ENCODE data around the gene REXO5. TPM values are rescaled to one million over a fixed set of nuclear protein-coding genes. Genes with fewer than 3 reads are reported as not detected.

The REXO5 gene
- total RNA-seq, 3 donors from 2014 or later: 4.8 to 13.2 (median 5.9) TPM

GRCh38 chr16:20894388-20894787 is 88.1 kb downstream of the REXO5 start:
- H3K36me3 ChIP-seq: no peaks in the 10 kb centered on the region
- no peak overlapping the region for H3K4me3 ChIP-seq
- DNase-seq (ENCODE audit: low spot score in 2 of 2): no peak
- peaks cover 0 to 8% of the 10 kb centered on the region in 2 donors for H3K4me1 ChIP-seq
- intact Hi-C loops (cut with DNase I; ENCODE audit: low total_unique reads): no loop called here
- H3K9me3 ChIP-seq: no peaks in the 10 kb centered on the region
- no peak overlapping the region for H3K27ac ChIP-seq
- no peaks in the 10 kb centered on the region for H3K27me3 ChIP-seq
- TF ChIP-seq POLR2A (IDR thresholded peaks at IDR 0.05): no peak
- no peak for TF ChIP-seq CTCF (IDR thresholded peaks at IDR 0.05)
- TF ChIP-seq POLR2AphosphoS5 (IDR thresholded peaks at IDR 0.05): no peak

GRCh38 chr16:20897253-20897897 is 91.0 kb downstream of the REXO5 start:
- Histone ChIP-seq H3K4me1 (peaks cover 0 to 10% of the 10 kb centered on the region in 2 donors), H3K27me3 (no peaks in the 10 kb centered on the region), H3K36me3 (no peaks in the 10 kb centered on the region), H3K27ac (peak overlapping the region; percentile 33 to 62), H3K9me3 (no peaks in the 10 kb centered on the region), H3K4me3 (peak overlapping the region in 1 of 3 donors; percentile 78)
- TF ChIP-seq CTCF (IDR thresholded peaks at IDR 0.05) (no peak), POLR2A (IDR thresholded peaks at IDR 0.05) (no peak), POLR2AphosphoS5 (IDR thresholded peaks at IDR 0.05) (no peak)
- DNase-seq (ENCODE audit: low spot score in 2 of 2): no peak
- intact Hi-C loops (cut with DNase I; ENCODE audit: low total_unique reads): loop anchor here (5.0 kb wide), 1 partner anchor 1735 kb away; no protein-coding TSS in a partner anchor

GRCh38 chr16:20897922-20898321 is 91.6 kb downstream of the REXO5 start:
- TF ChIP-seq POLR2A (IDR thresholded peaks at IDR 0.05): no peak
- TF ChIP-seq CTCF (IDR thresholded peaks at IDR 0.05): no peak
- TF ChIP-seq POLR2AphosphoS5 (IDR thresholded peaks at IDR 0.05): no peak
- Histone ChIP-seq H3K4me1 (peaks cover 0 to 15% of the 10 kb centered on the region in 2 donors), H3K27me3 (no peaks in the 10 kb centered on the region), H3K36me3 (no peaks in the 10 kb centered on the region), H3K4me3 (peak overlapping the region in 1 of 3 donors; percentile 78), H3K27ac (peak overlapping the region; percentile 33 to 98), H3K9me3 (no peaks in the 10 kb centered on the region)
- intact Hi-C loops (cut with DNase I; ENCODE audit: low total_unique reads): loop anchor here (5.0 kb wide), 1 partner anchor 1736 kb away; no protein-coding TSS in a partner anchor
- no peak for DNase-seq (ENCODE audit: low spot score in 2 of 2)

GRCh38 chr16:20899071-20899470 is 92.7 kb downstream of the REXO5 start:
- Histone ChIP-seq H3K27me3 (no peaks in the 10 kb centered on the region), H3K9me3 (no peaks in the 10 kb centered on the region), H3K4me3 (peak overlapping the region; percentile 72 to 87 (median 78)), H3K27ac (peak overlapping the region; percentile 98 to 99), H3K36me3 (no peaks in the 10 kb centered on the region), H3K4me1 (peaks cover 0 to 21% of the 10 kb centered on the region in 2 donors)
- intact Hi-C loops (cut with DNase I; ENCODE audit: low total_unique reads): loop anchor here (5.0 kb wide), 1 partner anchor 1737 kb away; no protein-coding TSS in a partner anchor
- no peak for DNase-seq (ENCODE audit: low spot score in 2 of 2)
- TF ChIP-seq POLR2AphosphoS5 (IDR thresholded peaks at IDR 0.05) (no peak), CTCF (IDR thresholded peaks at IDR 0.05) (no peak), POLR2A (IDR thresholded peaks at IDR 0.05) (no peak)

Other genes with a start within 250 kb of the REXO5 start
- not detected for gene ACSM2B, start 230.2 kb upstream of the REXO5 start, total RNA-seq
- 10 to 100 TPM in 1 of 3 donors, 1 to 10 TPM in 1, under 1 TPM in 1; 0.32 to 11.1 (median 7.5) TPM for gene ACSM1, start 108.8 kb upstream of the REXO5 start, total RNA-seq
- 100 to 1,000 TPM in 1 of 3 donors, 10 to 100 TPM in 2; 70.5 to 109 (median 76.3) TPM for gene THUMPD1, start 64.7 kb upstream of the REXO5 start, total RNA-seq
- gene ACSM3, start 42.5 kb upstream of the REXO5 start, total RNA-seq: 10 to 100 TPM in 2 of 3 donors, under 1 TPM in 1; 0.80 to 60.2 (median 22.9) TPM
- 10 to 100 TPM; 21.8 to 33.2 (median 26.2) TPM for gene ERI2, start 55 bp upstream of the REXO5 start, total RNA-seq
- gene DCUN1D3, start 93.8 kb downstream of the REXO5 start, total RNA-seq: 10 to 100 TPM; 22.7 to 43.8 (median 26.2) TPM
- 10 to 100 TPM; 42.6 to 54.6 (median 50.9) TPM for gene LYRM1, start 94.2 kb downstream of the REXO5 start, total RNA-seq

Data from breast epithelium (tissue), 4 donors.